Measurements from ENCODE around the gene WFIKKN1. TPM values are rescaled to one million over a fixed set of nuclear protein-coding genes. Genes with fewer than 3 reads are reported as not detected.

The WFIKKN1 gene
- total RNA-seq, 1 donor from 2014 or later, result 0.89 TPM

- H3K36me3 ChIP-seq (ENCODE audit: insufficient read depth, low read length), result no peaks in the 10 kb centered on the region
- Mint-ChIP-seq H3K9me3 (ENCODE audit: unreplicated experiment) (no peaks in the 10 kb centered on the region), H3K27me3 (ENCODE audit: low read depth, unreplicated experiment) (no peaks in the 10 kb centered on the region), H3K4me1 (ENCODE audit: low read depth, unreplicated experiment) (peaks cover 11% of the 10 kb centered on the region), H3K27ac (ENCODE audit: unreplicated experiment) (peak overlapping the region; percentile 100), H3K36me3 (ENCODE audit: low read depth, unreplicated experiment) (peaks cover 2% of the 10 kb centered on the region), H3K4me3 (ENCODE audit: unreplicated experiment) (peak overlapping the region; percentile 96)
- H3K79me2 ChIP-seq (ENCODE audit: insufficient read depth, low read length), result peaks cover 53% of the 10 kb centered on the region
- no peak for FAIRE-seq
- H3K4me3 ChIP-seq (ENCODE audit: insufficient read depth, low read depth, low read length), result peak overlapping the region; percentile 73
- no peaks in the 10 kb centered on the region for H3K9me3 ChIP-seq (ENCODE audit: insufficient read depth, low read depth, low read length)
- peak overlapping the region; percentile 98 for H3K27ac ChIP-seq (ENCODE audit: low read depth, low read length)
- H3K9ac ChIP-seq (ENCODE audit: low read length), result peak overlapping the region; percentile 87
- H3K4me1 ChIP-seq (ENCODE audit: insufficient read depth, low read length), result peaks cover 15% of the 10 kb centered on the region
- peak overlapping the region; percentile 98 for H2AFZ ChIP-seq (ENCODE audit: low read depth, low read length)
- H4K20me1 ChIP-seq (ENCODE audit: insufficient read depth, low read length), result peaks cover 55% of the 10 kb centered on the region
- no peaks in the 10 kb centered on the region for H3K27me3 ChIP-seq (ENCODE audit: insufficient read depth, low read length)
- DNase-seq (ENCODE audit: low read depth), result peak; percentile 86
- H3K4me2 ChIP-seq (ENCODE audit: low read length), result peak overlapping the region; percentile 87
- TF ChIP-seq EZH2 (IDR thresholded peaks at IDR 0.05; ENCODE audit: insufficient read depth, low read length), result no peak
- TF ChIP-seq, protein P1, sequence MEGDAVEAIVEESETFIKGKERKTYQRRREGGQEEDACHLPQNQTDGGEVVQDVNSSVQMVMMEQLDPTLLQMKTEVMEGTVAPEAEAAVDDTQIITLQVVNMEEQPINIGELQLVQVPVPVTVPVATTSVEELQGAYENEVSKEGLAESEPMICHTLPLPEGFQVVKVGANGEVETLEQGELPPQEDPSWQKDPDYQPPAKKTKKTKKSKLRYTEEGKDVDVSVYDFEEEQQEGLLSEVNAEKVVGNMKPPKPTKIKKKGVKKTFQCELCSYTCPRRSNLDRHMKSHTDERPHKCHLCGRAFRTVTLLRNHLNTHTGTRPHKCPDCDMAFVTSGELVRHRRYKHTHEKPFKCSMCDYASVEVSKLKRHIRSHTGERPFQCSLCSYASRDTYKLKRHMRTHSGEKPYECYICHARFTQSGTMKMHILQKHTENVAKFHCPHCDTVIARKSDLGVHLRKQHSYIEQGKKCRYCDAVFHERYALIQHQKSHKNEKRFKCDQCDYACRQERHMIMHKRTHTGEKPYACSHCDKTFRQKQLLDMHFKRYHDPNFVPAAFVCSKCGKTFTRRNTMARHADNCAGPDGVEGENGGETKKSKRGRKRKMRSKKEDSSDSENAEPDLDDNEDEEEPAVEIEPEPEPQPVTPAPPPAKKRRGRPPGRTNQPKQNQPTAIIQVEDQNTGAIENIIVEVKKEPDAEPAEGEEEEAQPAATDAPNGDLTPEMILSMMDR (IDR thresholded peaks at IDR 0.05; ENCODE audit: insufficient read depth, low read depth, low read length), result no peak
Measured at GRCh38 chr16:588889-589657, 41.7 kb upstream of the WFIKKN1 start.

GRCh38 chr16:589658-590187 lies 41.1 kb upstream of the WFIKKN1 start, which contains the start of gene RAB40C:
Gene RAB40C, plus strand, starts transcription at chr16:590066. Its CDS starts 226 bp downstream, at chr16:590292.
- H2AFZ ChIP-seq (ENCODE audit: low read depth, low read length), result peak within 1 kb of the TSS; percentile 98
- peaks cover 11% of the 10 kb centered on the region for H3K4me1 Mint-ChIP-seq (ENCODE audit: low read depth, unreplicated experiment)
- H3K79me2 ChIP-seq (ENCODE audit: insufficient read depth, low read length), result peaks cover 60% of the 10 kb centered on the region
- FAIRE-seq, result no peak
- peak within 1 kb of the TSS; percentile 98 for H3K27ac ChIP-seq (ENCODE audit: low read depth, low read length)
- no peaks in the 10 kb centered on the region for H3K27me3 Mint-ChIP-seq (ENCODE audit: low read depth, unreplicated experiment)
- H3K9ac ChIP-seq (ENCODE audit: low read length), result peak within 1 kb of the TSS; percentile 87
- DNase-seq (ENCODE audit: low read depth), result peak; percentile 92
- no peaks in the 10 kb centered on the region for H3K27me3 ChIP-seq (ENCODE audit: insufficient read depth, low read length)
- no peak for TF ChIP-seq EZH2 (IDR thresholded peaks at IDR 0.05; ENCODE audit: insufficient read depth, low read length)
- TF ChIP-seq, protein P1 (IDR thresholded peaks at IDR 0.05; ENCODE audit: insufficient read depth, low read depth, low read length), result no peak
- peaks cover 2% of the 10 kb centered on the region for H3K36me3 Mint-ChIP-seq (ENCODE audit: low read depth, unreplicated experiment)
- H3K36me3 ChIP-seq (ENCODE audit: insufficient read depth, low read length), result no peaks in the 10 kb centered on the region
- no peaks in the 10 kb centered on the region for H3K9me3 Mint-ChIP-seq (ENCODE audit: unreplicated experiment)
- H3K9me3 ChIP-seq (ENCODE audit: insufficient read depth, low read depth, low read length), result no peaks in the 10 kb centered on the region
- H3K4me2 ChIP-seq (ENCODE audit: low read length), result peak within 1 kb of the TSS; percentile 100
- H3K4me3 ChIP-seq (ENCODE audit: insufficient read depth, low read depth, low read length), result peak within 1 kb of the TSS; percentile 78
- H3K27ac Mint-ChIP-seq (ENCODE audit: unreplicated experiment), result peak within 1 kb of the TSS; percentile 100
- H3K4me3 Mint-ChIP-seq (ENCODE audit: unreplicated experiment), result peak within 1 kb of the TSS; percentile 96
- H4K20me1 ChIP-seq (ENCODE audit: insufficient read depth, low read length), result peaks cover 61% of the 10 kb centered on the region
- peaks cover 15% of the 10 kb centered on the region for H3K4me1 ChIP-seq (ENCODE audit: insufficient read depth, low read length)
